RWPE2 (cell line): ENCODE results near the gene APOBR.

Experiments
- ATAC-seq: fragments of 200-7000 bp; cut with Tn5 transposase; 3 replicates; pipeline ENCODE4 v1.9.1; 2021; ENCODE audit warnings: low read depth
- DNase-seq: peaks from one replicate; pipeline ENCODE4 v3.0.0-alpha.2; 2020; ENCODE audit warnings: low spot score
- H3K27ac ChIP-seq: fragments of 450-650 bp; 2 replicates; pipeline ENCODE4 v1.5.1; 2017; ENCODE audit warnings: mild to moderate bottlenecking; ENCODE audit not compliant: poor library complexity, severe bottlenecking
- H3K27me3 ChIP-seq: fragments of 250-450 bp; sonication (Bioruptor Pico); 2 replicates; pipeline ENCODE4 v1.5.1; 2021; ENCODE audit warnings: mild to moderate bottlenecking, moderate library complexity; ENCODE audit not compliant: insufficient read depth, poor library complexity, severe bottlenecking
- H3K36me3 ChIP-seq: fragments of 250-450 bp; sonication (Bioruptor Pico); 2 replicates; pipeline ENCODE4 v1.5.1; 2020; ENCODE audit warnings: low read depth, mild to moderate bottlenecking, moderate library complexity
- H3K4me1 ChIP-seq: fragments of 250-450 bp; sonication (Bioruptor Pico); 2 replicates; pipeline ENCODE4 v1.5.1; 2021; ENCODE audit warnings: mild to moderate bottlenecking, moderate library complexity; ENCODE audit not compliant: insufficient read depth, poor library complexity, severe bottlenecking
- H3K4me3 ChIP-seq: fragments of 250-450 bp; sonication (Bioruptor Pico); 2 replicates; pipeline ENCODE4 v1.5.1; 2021; ENCODE audit warnings: mild to moderate bottlenecking, moderate library complexity; ENCODE audit not compliant: severe bottlenecking
- H3K9me3 ChIP-seq: fragments of 250-450 bp; sonication (Bioruptor Pico); 2 replicates; pipeline ENCODE4 v1.5.1; 2021; ENCODE audit warnings: mild to moderate bottlenecking, moderate library complexity; ENCODE audit not compliant: severe bottlenecking
- TF ChIP-seq, protein P1 (sequence below): fragments of 450-650 bp; IDR thresholded peaks from one replicate; pipeline ENCODE4 v1.5.1; 2017; ENCODE audit warnings: mild to moderate bottlenecking, moderate library complexity; ENCODE audit not compliant: poor library complexity, severe bottlenecking

The APOBR gene

DNA sequence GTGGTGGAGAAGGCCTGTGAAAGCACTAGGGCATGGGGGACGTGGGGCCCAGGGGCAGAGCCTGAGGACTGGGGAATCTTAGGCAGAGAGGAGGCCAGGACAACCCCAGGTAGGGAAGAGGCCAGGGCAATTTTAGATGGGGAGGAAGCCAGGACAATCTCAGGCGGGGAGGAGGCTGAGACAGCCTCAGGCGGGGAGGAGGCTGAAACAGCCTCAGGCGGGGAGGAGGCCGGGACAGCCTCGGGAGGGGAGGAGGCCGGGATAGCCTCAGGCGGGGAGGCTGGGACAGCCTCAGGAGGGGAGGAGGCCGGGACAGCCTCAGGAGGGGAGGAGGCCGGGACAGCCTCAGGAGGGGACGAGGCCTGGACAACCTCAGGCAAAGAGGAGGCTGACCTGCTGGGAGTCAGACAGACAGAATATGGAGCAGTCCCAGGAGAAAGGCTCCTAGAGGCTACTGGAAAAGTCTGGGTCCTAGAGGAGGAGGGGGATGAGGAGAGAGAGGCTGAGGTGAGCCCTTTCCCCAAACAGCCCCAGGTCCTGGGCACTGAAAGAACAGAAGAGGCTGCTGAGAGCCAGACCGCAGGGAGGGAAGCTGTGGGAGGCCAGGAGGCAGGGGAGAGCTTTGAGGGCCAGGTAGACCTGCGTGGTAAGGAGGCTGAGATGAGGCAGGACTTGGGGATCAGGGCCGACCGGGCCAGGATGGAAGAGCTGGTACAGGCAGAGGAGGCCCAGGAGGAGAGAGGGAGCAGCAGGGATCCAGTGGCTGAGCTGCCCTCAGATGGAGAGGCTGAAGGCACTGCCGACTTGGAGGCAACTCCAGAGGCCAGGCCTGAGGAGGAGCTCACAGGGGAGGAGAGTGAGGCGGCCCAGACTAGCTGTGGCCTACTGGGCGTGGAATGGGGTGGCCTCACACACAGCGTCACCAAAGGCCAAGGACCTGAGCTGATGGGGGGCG, 1.6 kb downstream of the APOBR start:
- H3K4me3 ChIP-seq: no peak overlapping the region
- no peaks in the 10 kb centered on the region for H3K36me3 ChIP-seq
- H3K4me1 ChIP-seq: peaks cover under 1% of the 10 kb centered on the region

GRCh38 chr16:28496844-28497243, 2.4 kb downstream of the APOBR start:
- no peaks in the 10 kb centered on the region for H3K27me3 ChIP-seq
- DNase-seq (no peak), ATAC-seq (no peak)
- no peak overlapping the region for H3K27ac ChIP-seq
- no peaks in the 10 kb centered on the region for H3K9me3 ChIP-seq
- H3K4me3 ChIP-seq: no peak overlapping the region
- H3K36me3 ChIP-seq: no peaks in the 10 kb centered on the region
- TF ChIP-seq, protein P1, sequence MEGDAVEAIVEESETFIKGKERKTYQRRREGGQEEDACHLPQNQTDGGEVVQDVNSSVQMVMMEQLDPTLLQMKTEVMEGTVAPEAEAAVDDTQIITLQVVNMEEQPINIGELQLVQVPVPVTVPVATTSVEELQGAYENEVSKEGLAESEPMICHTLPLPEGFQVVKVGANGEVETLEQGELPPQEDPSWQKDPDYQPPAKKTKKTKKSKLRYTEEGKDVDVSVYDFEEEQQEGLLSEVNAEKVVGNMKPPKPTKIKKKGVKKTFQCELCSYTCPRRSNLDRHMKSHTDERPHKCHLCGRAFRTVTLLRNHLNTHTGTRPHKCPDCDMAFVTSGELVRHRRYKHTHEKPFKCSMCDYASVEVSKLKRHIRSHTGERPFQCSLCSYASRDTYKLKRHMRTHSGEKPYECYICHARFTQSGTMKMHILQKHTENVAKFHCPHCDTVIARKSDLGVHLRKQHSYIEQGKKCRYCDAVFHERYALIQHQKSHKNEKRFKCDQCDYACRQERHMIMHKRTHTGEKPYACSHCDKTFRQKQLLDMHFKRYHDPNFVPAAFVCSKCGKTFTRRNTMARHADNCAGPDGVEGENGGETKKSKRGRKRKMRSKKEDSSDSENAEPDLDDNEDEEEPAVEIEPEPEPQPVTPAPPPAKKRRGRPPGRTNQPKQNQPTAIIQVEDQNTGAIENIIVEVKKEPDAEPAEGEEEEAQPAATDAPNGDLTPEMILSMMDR: no peak
- no peaks in the 10 kb centered on the region for H3K4me1 ChIP-seq

More for the DNA sequence above, 1.6 kb downstream of the APOBR start:
- Histone ChIP-seq H3K27me3 (no peaks in the 10 kb centered on the region), H3K27ac (no peak overlapping the region), H3K9me3 (no peaks in the 10 kb centered on the region)
- ATAC-seq: no peak
- TF ChIP-seq, protein P1: no peak
- DNase-seq: no peak

GRCh38 chr16:28497386-28497785, 2.9 kb downstream of the APOBR start:
- H3K4me1 ChIP-seq: no peaks in the 10 kb centered on the region
- H3K27ac ChIP-seq: no peak overlapping the region
- TF ChIP-seq, protein P1: no peak
- DNase-seq (no peak), ATAC-seq (no peak; the same call in 2 of the 3 replicates)
- no peaks in the 10 kb centered on the region for H3K27me3 ChIP-seq
- no peaks in the 10 kb centered on the region for H3K9me3 ChIP-seq
- no peaks in the 10 kb centered on the region for H3K36me3 ChIP-seq
- H3K4me3 ChIP-seq: no peak overlapping the region

- ATAC-seq (no peak), DNase-seq (no peak)
- Histone ChIP-seq H3K27ac (no peak overlapping the region), H3K4me3 (no peak overlapping the region), H3K4me1 (no peaks in the 10 kb centered on the region), H3K27me3 (no peaks in the 10 kb centered on the region), H3K9me3 (no peaks in the 10 kb centered on the region), H3K36me3 (no peaks in the 10 kb centered on the region)
- TF ChIP-seq, protein P1: no peak
Measured at GRCh38 chr16:28497861-28498599, 3.6 kb downstream of the APOBR start.
